Measurements from ENCODE around the gene GPR87. TPM values are rescaled to one million over a fixed set of nuclear protein-coding genes. Genes with fewer than 3 reads are reported as not detected.

Gene GPR87
- total RNA-seq: 0.29 TPM in 1 of 2 replicates, not detected in the other

GRCh38 chr3:151316267-151316991 lies at the start of gene GPR87:
Gene GPR87 (minus strand): TSS chr3:151316820. CDS start chr3:151300100, 16,720 bp downstream.

GRCh38 chr3:151329363-151329762 lies 12.7 kb upstream of the GPR87 start, which contains the start of gene P2RY13:
Gene P2RY13 (minus strand): TSS chr3:151329549. CDS start chr3:151329528, 21 bp downstream.

GRCh38 chr3:151278230-151278629 lies 38.4 kb downstream of the GPR87 start, which contains the start of gene P2RY14:
Gene P2RY14 (minus strand): TSS chr3:151278542. CDS start chr3:151214316, 64,226 bp downstream.

Other genes with a start within 250 kb of the GPR87 start
- gene MED12L, start 231.2 kb downstream of the GPR87 start, total RNA-seq: 0.57 and 0.66 TPM in 2 replicates
- not detected in 2 replicates for gene GPR171, start 113.6 kb downstream of the GPR87 start, total RNA-seq
- not detected in 2 replicates for gene P2RY14, start 38.3 kb downstream of the GPR87 start, total RNA-seq
- gene P2RY13, start 12.7 kb upstream of the GPR87 start, total RNA-seq: not detected in 2 replicates
- not detected in 2 replicates for gene P2RY12, start 67.9 kb upstream of the GPR87 start, total RNA-seq
- not detected in 2 replicates for gene IGSF10, start 144.2 kb upstream of the GPR87 start, total RNA-seq

Measured in thoracic aorta endothelial cell (primary cell).